Frontal cortex (tissue), 4 donors: ENCODE measurements around the gene VSIR. TPM values are rescaled to one million over a fixed set of nuclear protein-coding genes. Genes with fewer than 3 reads are reported as not detected.

Source experiments
- DNase-seq, 2 donors: peaks; one replicate each; pipeline ENCODE4 v3.0.0; 2012; ENCODE audit warnings: low spot score in 2 of 2
- FAIRE-seq: peaks from 2 replicates; lab custom pipeline; 2012; peaks lifted over from hg19 to GRCh38; lab: Jason Lieb, UNC
- total RNA-seq: library from RNA; depleted of rRNA; stranded (reverse); fragments of >200 nt; gene quantifications from one replicate; pipeline ENCODE4 v1.2.3, GENCODE V29; 2014
- donor health status: control.
- donor health status: control.
- donor health status: control.

The VSIR gene
- total RNA-seq, 1 donor from 2014 or later = 2.0 TPM

DNA sequence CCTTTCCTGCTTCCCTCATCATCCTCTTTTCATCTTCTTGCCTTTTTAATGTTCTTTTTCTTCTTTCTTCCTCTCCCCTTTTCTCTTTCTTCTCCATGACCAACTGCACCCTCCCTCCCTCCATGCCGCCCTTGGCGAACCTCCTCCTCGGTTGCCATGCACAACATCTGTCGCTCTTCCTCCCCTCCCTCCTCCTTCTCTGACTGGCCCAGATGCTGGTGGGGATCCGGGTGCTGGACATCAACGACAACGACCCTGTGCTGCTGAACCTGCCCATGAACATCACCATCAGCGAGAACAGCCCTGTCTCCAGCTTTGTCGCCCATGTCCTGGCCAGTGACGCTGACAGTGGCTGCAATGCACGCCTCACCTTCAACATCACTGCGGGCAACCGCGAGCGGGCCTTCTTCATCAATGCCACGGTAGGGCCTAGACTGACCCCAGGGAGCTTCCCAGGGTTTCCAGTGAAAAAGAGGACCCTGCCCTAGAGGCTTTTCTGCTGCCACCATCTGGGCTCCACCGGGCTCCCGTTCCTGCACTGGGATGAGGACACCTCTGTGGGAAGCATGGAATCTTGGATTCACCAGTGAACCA, 11.5 kb upstream of the VSIR start:
- no peak for DNase-seq
- no peak for FAIRE-seq

DNA sequence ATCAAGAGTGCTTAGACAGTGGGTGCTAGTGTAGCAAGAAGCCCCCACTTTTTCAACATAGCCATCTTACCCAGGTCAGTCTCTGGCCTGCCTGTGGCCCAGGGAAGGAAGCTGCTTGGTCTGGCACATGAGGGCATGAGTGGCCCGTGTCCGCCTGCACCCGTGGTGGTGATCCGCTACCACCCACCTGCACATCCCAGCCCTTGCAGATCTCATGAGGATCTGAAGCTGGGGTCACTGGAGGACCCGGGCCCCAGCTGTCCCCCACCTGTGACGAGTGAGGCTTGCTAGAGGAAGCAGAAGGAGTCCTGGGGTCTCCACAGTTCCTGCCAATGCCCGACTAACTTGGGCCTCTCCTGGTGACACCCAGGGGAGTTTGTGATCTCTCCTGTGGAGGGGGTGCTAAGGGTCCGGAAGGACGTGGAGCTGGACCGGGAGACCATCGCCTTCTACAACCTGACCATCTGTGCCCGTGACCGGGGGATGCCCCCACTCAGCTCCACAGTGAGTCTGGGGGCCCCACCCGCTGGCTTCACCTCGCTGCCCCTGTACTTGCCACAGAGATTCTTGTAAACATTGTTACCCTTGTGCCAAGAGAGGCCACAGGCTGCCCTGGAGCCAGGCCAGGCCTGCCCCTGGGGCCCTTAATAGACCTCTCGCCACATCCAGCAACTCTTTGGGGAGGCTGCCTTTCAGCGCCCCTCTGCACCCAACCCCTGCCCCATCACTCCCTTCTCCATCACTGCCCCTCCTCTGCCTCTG, 10.8 kb upstream of the VSIR start:
- DNase-seq (no peak), FAIRE-seq (no peak)

GRCh38 chr10:71782917-71783490, 9.7 kb upstream of the VSIR start:
- no peak for DNase-seq
- no peak for FAIRE-seq

GRCh38 chr10:71782221-71782916, 9.0 kb upstream of the VSIR start:
- FAIRE-seq (no peak), DNase-seq (no peak)

GRCh38 chr10:71780719-71781118, 7.4 kb upstream of the VSIR start:
- FAIRE-seq = no peak
- DNase-seq = no peak

- DNase-seq = no peak
- FAIRE-seq = no peak
Observed at GRCh38 chr10:71780156-71780555, 6.8 kb upstream of the VSIR start.

GRCh38 chr10:71779641-71780040, 6.3 kb upstream of the VSIR start:
- FAIRE-seq (no peak), DNase-seq (no peak)

DNA sequence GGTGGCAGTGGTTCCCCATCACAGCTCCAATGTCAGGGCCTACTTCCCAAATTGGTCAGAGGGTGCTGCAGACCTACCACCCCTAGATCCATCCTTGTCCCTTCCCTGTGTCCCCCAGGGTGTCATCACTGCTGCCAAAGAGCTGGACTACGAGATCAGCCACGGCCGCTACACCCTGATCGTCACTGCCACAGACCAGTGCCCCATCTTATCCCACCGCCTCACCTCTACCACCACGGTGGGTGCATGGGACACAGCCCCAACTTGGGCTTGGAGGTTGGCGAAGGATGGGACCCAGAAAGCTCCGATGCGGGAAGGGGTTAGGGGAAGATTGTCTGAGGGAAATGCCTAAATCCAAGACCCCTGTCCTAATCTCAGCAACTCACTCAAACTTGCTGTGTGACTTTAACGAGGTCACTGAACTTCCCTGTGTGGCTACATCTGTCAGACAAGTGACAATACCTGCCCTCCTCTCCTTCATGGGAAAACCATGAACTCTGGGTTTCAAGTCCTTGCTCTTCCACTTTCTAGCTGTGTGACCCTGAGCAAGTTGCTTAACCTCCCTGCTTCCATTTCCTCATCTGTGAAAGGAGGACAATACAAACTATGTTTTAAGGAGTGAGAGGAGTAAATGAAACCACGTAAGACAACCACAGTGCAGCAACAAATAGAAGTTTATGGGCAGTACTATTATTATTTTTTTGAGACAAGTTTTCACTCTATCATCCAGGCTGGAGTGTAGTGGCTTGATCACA, 4.9 kb upstream of the VSIR start:
- no peak for FAIRE-seq
- DNase-seq = no peak

DNA sequence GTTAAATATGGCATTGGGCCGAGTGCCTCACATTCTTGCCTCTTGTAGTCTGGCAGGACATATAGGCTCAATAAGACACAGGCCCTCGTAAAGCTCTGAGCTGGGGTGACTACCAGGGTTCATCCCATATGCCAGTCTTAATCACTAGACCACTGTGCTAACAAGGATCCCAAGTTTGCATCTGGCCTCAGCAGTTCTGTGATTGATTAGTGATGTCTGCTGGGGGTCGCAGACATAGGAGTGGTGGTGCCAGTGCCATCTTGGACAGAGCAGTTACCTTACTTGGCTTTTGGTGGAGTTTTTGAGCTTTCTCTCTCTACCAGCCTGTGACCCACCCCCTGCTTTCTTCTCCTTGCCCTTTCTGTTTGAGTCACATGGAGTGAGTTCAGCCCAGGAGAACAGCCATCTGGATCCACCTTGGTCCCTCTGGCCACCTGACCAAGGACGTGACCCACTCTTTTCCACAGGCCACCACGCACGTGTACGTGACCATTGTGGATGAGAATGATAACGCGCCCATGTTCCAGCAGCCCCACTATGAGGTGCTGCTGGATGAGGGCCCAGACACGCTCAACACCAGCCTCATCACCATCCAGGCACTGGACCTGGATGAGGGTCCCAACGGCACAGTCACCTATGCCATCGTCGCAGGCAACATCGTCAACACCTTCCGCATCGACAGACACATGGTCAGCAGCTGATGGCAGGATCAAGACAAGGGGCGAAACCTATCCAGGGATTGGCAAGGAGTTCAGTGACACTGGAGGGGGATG, 4.1 kb upstream of the VSIR start:
- no peak for DNase-seq

DNA sequence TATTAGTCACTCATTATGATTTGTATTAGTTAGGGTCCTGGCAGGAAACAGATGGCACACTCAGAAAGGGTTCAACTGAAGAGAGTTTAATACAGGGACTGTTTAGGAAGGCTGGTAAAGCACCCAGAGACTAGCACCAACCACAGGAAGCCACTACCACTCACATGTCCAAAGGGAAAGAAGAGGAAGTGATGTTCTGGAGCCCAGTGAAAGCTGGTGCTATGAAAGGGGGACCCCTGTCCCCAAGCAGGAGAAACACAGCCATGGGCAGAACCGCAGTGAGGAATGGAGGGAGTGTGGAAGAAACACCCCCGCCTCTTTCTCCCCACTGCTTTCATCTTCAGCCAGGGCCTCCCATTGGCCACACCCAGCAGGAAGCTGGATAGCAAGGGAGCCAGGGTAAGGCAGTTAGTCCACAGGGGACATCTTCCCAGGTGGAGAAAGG, 3.2 kb upstream of the VSIR start:
- no peak for FAIRE-seq
- DNase-seq = no peak

More for the DNA sequence above, 4.1 kb upstream of the VSIR start:
- FAIRE-seq = no peak

DNA sequence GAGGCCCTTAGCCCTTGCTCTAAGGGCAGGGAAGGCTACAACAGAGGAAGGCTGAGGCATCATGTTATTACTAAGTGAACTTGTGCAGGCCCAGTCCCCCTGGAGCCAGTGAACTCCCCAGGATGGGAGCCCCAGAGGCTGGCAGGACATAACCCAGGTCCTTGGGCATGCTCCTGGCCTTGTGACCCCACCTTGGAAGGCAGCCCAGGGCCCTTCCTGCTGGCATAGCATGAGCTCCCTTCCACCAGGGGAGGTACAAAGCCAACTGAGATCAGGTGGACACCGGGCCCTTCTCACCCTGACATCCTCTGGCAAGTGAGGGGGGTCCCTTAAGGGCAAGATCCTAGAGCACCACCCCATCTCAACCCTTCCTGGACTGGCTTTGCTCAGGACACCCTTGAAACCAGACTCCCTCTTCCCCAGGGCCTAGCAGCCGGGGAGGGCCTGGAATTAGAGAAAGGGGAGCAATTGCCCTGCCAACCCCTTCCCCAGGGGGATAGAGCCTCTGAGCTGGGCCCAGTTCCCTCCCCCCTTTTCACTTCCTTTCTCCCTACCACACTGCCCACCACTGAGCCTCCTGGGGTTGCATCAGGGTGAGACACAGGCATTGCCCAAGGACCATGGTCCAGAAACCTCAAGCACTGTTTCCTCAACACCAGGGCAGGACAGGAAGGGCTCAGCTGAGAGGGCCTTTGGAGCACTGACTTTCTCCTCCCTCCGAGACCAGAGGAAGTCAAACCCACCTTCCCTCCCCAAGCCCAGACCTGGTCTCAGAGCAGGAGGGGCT, 1.8 kb upstream of the VSIR start:
- FAIRE-seq (no peak), DNase-seq (no peak)

- no peak for FAIRE-seq
- no peak for DNase-seq
Observed at GRCh38 chr10:71772832-71773220, 494 bp downstream of the VSIR start.

GRCh38 chr10:71771821-71772617, 1.3 kb downstream of the VSIR start:
- FAIRE-seq (no peak), DNase-seq (peak in 1 of 2 donors; percentile 67)

- FAIRE-seq (no peak), DNase-seq (no peak)
Observed at GRCh38 chr10:71771204-71771603, 2.1 kb downstream of the VSIR start.

- FAIRE-seq = no peak
- DNase-seq = no peak
Observed at GRCh38 chr10:71770789-71771188, 2.5 kb downstream of the VSIR start.

GRCh38 chr10:71770255-71770654, 3.1 kb downstream of the VSIR start:
- no peak for DNase-seq
- FAIRE-seq = no peak

GRCh38 chr10:71769279-71769823, 4.0 kb downstream of the VSIR start:
- FAIRE-seq (no peak), DNase-seq (no peak)
